ENCODE data around the gene SCYGR7.
"Not testable (repeated sequence)": the region's sequence is repeated elsewhere in the genome, so short reads cannot be mapped to it uniquely, and the experiment has no call there.

SCYGR7 gene

GRCh38 chr2:227728035-227728434 lies at the start of gene SCYGR7:
SCYGR7 (plus strand) TSS chr2:227728335; CDS start chr2:227728335, 0 bp downstream.
- DNase-seq: no peak

- no peak for DNase-seq
Observed at GRCh38 chr2:227684258-227684657, 43.9 kb upstream of the SCYGR7 start.

GRCh38 chr2:227687189-227687588 lies 40.9 kb upstream of the SCYGR7 start:
- DNase-seq: no peak

GRCh38 chr2:227696990-227697679 lies 31.0 kb upstream of the SCYGR7 start:
- no peak for DNase-seq

GRCh38 chr2:227701556-227701955 lies 26.6 kb upstream of the SCYGR7 start:
- no peak for DNase-seq

- DNase-seq: no peak
Observed at GRCh38 chr2:227703280-227703732, 24.8 kb upstream of the SCYGR7 start.

GRCh38 chr2:227703961-227704360 lies 24.2 kb upstream of the SCYGR7 start:
- DNase-seq: no peak

GRCh38 chr2:227706859-227707258 lies 21.3 kb upstream of the SCYGR7 start:
- no peak for DNase-seq

GRCh38 chr2:227707390-227707789 lies 20.7 kb upstream of the SCYGR7 start:
- DNase-seq: no peak

GRCh38 chr2:227710986-227711385 lies 17.1 kb upstream of the SCYGR7 start:
- DNase-seq: no peak

- no peak for DNase-seq
Observed at GRCh38 chr2:227713291-227713690, 14.8 kb upstream of the SCYGR7 start.

GRCh38 chr2:227716501-227716900 lies 11.6 kb upstream of the SCYGR7 start:
- DNase-seq: no peak

- DNase-seq: no peak
Observed at GRCh38 chr2:227717687-227718567, 10.2 kb upstream of the SCYGR7 start, which contains the start of gene SLC19A3. SLC19A3 (minus strand) TSS chr2:227718028; CDS start chr2:227702318, 15,710 bp downstream.

- DNase-seq: no peak
Observed at GRCh38 chr2:227719641-227720040, 8.5 kb upstream of the SCYGR7 start.

GRCh38 chr2:227720680-227721079 lies 7.5 kb upstream of the SCYGR7 start:
- DNase-seq: no peak

GRCh38 chr2:227722821-227723220 lies 5.3 kb upstream of the SCYGR7 start:
- DNase-seq: not testable (repeated sequence)

- no peak for DNase-seq
Observed at GRCh38 chr2:227724394-227725039, 3.6 kb upstream of the SCYGR7 start, which contains the start of gene SCYGR6. SCYGR6 (minus strand) TSS chr2:227724757; CDS start chr2:227724757, 0 bp downstream.

GRCh38 chr2:227739351-227739750 lies 11.2 kb downstream of the SCYGR7 start:
- no peak for DNase-seq

GRCh38 chr2:227740705-227741104 lies 12.6 kb downstream of the SCYGR7 start:
- not testable (repeated sequence) for DNase-seq

- DNase-seq: no peak
Observed at GRCh38 chr2:227745594-227745993, 17.5 kb downstream of the SCYGR7 start, which contains the start of gene SCYGR8. SCYGR8 (plus strand) TSS chr2:227745894; CDS start chr2:227745894, 0 bp downstream.

- no peak for DNase-seq
Observed at GRCh38 chr2:227748079-227748478, 19.9 kb downstream of the SCYGR7 start.

GRCh38 chr2:227756261-227756660 lies 28.1 kb downstream of the SCYGR7 start:
- DNase-seq: not testable (repeated sequence)

Measured in activated T-cell treated with anti-CD3 and anti-CD28 coated beads for 4 hours (primary cell).